RWPE2 (cell line): ENCODE measurements around the gene HSD17B3.

ENCODE experiments used
- ATAC-seq: fragments of 200-7000 bp; cut with Tn5 transposase; 3 replicates; pipeline ENCODE4 v1.9.1; 2021; ENCODE audit warnings: low read depth
- DNase-seq: peaks from one replicate; pipeline ENCODE4 v3.0.0-alpha.2; 2020; ENCODE audit warnings: low spot score
- H3K27ac ChIP-seq: fragments of 450-650 bp; 2 replicates; pipeline ENCODE4 v1.5.1; 2017; ENCODE audit warnings: mild to moderate bottlenecking; ENCODE audit not compliant: poor library complexity, severe bottlenecking
- H3K27me3 ChIP-seq: fragments of 250-450 bp; sonication (Bioruptor Pico); 2 replicates; pipeline ENCODE4 v1.5.1; 2021; ENCODE audit warnings: mild to moderate bottlenecking, moderate library complexity; ENCODE audit not compliant: insufficient read depth, poor library complexity, severe bottlenecking
- H3K36me3 ChIP-seq: fragments of 250-450 bp; sonication (Bioruptor Pico); 2 replicates; pipeline ENCODE4 v1.5.1; 2020; ENCODE audit warnings: low read depth, mild to moderate bottlenecking, moderate library complexity
- H3K4me1 ChIP-seq: fragments of 250-450 bp; sonication (Bioruptor Pico); 2 replicates; pipeline ENCODE4 v1.5.1; 2021; ENCODE audit warnings: mild to moderate bottlenecking, moderate library complexity; ENCODE audit not compliant: insufficient read depth, poor library complexity, severe bottlenecking
- H3K4me3 ChIP-seq: fragments of 250-450 bp; sonication (Bioruptor Pico); 2 replicates; pipeline ENCODE4 v1.5.1; 2021; ENCODE audit warnings: mild to moderate bottlenecking, moderate library complexity; ENCODE audit not compliant: severe bottlenecking
- H3K9me3 ChIP-seq: fragments of 250-450 bp; sonication (Bioruptor Pico); 2 replicates; pipeline ENCODE4 v1.5.1; 2021; ENCODE audit warnings: mild to moderate bottlenecking, moderate library complexity; ENCODE audit not compliant: severe bottlenecking
- CTCF ChIP-seq: fragments of 450-650 bp; IDR thresholded peaks from one replicate; pipeline ENCODE4 v1.5.1; 2017; ENCODE audit warnings: mild to moderate bottlenecking, moderate library complexity; ENCODE audit not compliant: poor library complexity, severe bottlenecking

Gene HSD17B3

GRCh38 chr9:96302021-96302420 lies at the start of gene HSD17B3:
Gene HSD17B3 (minus strand): TSS chr9:96302176. CDS start chr9:96302104, 72 bp downstream.
- TF ChIP-seq CTCF: no peak
- Histone ChIP-seq H3K9me3 (peaks cover 4% of the 10 kb centered on the region), H3K27ac (peak within 1 kb of the TSS; percentile 67), H3K4me1 (peaks cover 32% of the 10 kb centered on the region), H3K4me3 (no peak within 1 kb of the TSS), H3K36me3 (no peaks in the 10 kb centered on the region), H3K27me3 (no peaks in the 10 kb centered on the region)
- ATAC-seq (peak; percentile 57), DNase-seq (no peak)

- DNase-seq (no peak), ATAC-seq (no peak)
- Histone ChIP-seq H3K27ac (no peak overlapping the region), H3K4me3 (no peak overlapping the region), H3K36me3 (no peaks in the 10 kb centered on the region; the same call in 1 of the 2 replicates), H3K4me1 (no peaks in the 10 kb centered on the region), H3K9me3 (peaks cover 4% of the 10 kb centered on the region), H3K27me3 (no peaks in the 10 kb centered on the region)
- TF ChIP-seq CTCF: no peak
These were observed 48.9 kb upstream of the HSD17B3 start for GRCh38 chr9:96350866-96351265.

GRCh38 chr9:96348261-96348660 lies 46.3 kb upstream of the HSD17B3 start:
- H3K36me3 ChIP-seq: peaks cover 4% of the 10 kb centered on the region
- H3K27ac ChIP-seq: no peak overlapping the region
- peaks cover 9% of the 10 kb centered on the region for H3K4me1 ChIP-seq
- H3K27me3 ChIP-seq: no peaks in the 10 kb centered on the region
- no peak for DNase-seq
- ATAC-seq: no peak
- H3K4me3 ChIP-seq: no peak overlapping the region
- TF ChIP-seq CTCF: no peak
- H3K9me3 ChIP-seq: peaks cover 4% of the 10 kb centered on the region

GRCh38 chr9:96345551-96345950 lies 43.6 kb upstream of the HSD17B3 start:
- Histone ChIP-seq H3K4me3 (no peak overlapping the region), H3K4me1 (peaks cover 9% of the 10 kb centered on the region), H3K27ac (peak overlapping the region; percentile 32), H3K27me3 (no peaks in the 10 kb centered on the region), H3K9me3 (no peaks in the 10 kb centered on the region), H3K36me3 (peaks cover 4% of the 10 kb centered on the region; the same call in 1 of the 2 replicates)
- no peak for TF ChIP-seq CTCF
- no peak for DNase-seq
- no peak for ATAC-seq

- Histone ChIP-seq H3K27ac (peak overlapping the region; percentile 32), H3K4me3 (no peak overlapping the region), H3K4me1 (peaks cover 15% of the 10 kb centered on the region), H3K27me3 (no peaks in the 10 kb centered on the region), H3K36me3 (peaks cover 4% of the 10 kb centered on the region; the same call in 1 of the 2 replicates), H3K9me3 (no peaks in the 10 kb centered on the region)
- no peak for TF ChIP-seq CTCF
- DNase-seq (no peak), ATAC-seq (peak; percentile 61)
These were observed 42.6 kb upstream of the HSD17B3 start for GRCh38 chr9:96344458-96345180.
